HG03108 (cell line): Measurements from ENCODE around the gene PRR14L.
"Not testable (repeated sequence)": the region's sequence is repeated elsewhere in the genome, so short reads cannot be mapped to it uniquely, and the experiment has no call there.

Source experiments
- ATAC-seq: cut with Tn5 transposase; IDR thresholded peaks from one replicate; pipeline ENCODE4 v1.9.1; 2021; ENCODE audit warnings: moderate library complexity; ENCODE audit not compliant: unreplicated experiment

PRR14L gene

GRCh38 chr22:31683181-31684105, 66.5 kb downstream of the PRR14L start:
- ATAC-seq = no peak

GRCh38 chr22:31682751-31683150, 67.2 kb downstream of the PRR14L start:
- no peak for ATAC-seq

GRCh38 chr22:31681349-31682345, 68.3 kb downstream of the PRR14L start:
- no peak for ATAC-seq

- ATAC-seq = no peak
Observed at GRCh38 chr22:31680861-31681341, 69.0 kb downstream of the PRR14L start.

GRCh38 chr22:31678748-31679147, 71.2 kb downstream of the PRR14L start:
- no peak for ATAC-seq

GRCh38 chr22:31676700-31677099, 73.2 kb downstream of the PRR14L start:
- ATAC-seq = peak; percentile 91

GRCh38 chr22:31674219-31674618, 75.7 kb downstream of the PRR14L start:
- not testable (repeated sequence) for ATAC-seq

- ATAC-seq = not testable (repeated sequence)
Observed at GRCh38 chr22:31668849-31669248, 81.1 kb downstream of the PRR14L start.

- ATAC-seq = no peak
Observed at GRCh38 chr22:31662668-31663037, 87.3 kb downstream of the PRR14L start.

GRCh38 chr22:31661851-31662667, 87.9 kb downstream of the PRR14L start, which contains the start of gene PISD:
Gene PISD, minus strand, starts transcription at chr22:31662215. Its CDS starts 7 bp downstream, at chr22:31662208.
- peak; percentile 82 for ATAC-seq

- not testable (repeated sequence) for ATAC-seq
Observed at GRCh38 chr22:31660860-31661341, 89.0 kb downstream of the PRR14L start.

- ATAC-seq = no peak
Observed at GRCh38 chr22:31659246-31659645, 90.7 kb downstream of the PRR14L start.

- ATAC-seq = no peak
Observed at GRCh38 chr22:31654408-31654807, 95.5 kb downstream of the PRR14L start.

- no peak for ATAC-seq
Observed at GRCh38 chr22:31653944-31654343, 96.0 kb downstream of the PRR14L start.

- ATAC-seq = no peak
Observed at GRCh38 chr22:31652911-31653684, 96.8 kb downstream of the PRR14L start.

GRCh38 chr22:31652088-31652487, 97.8 kb downstream of the PRR14L start:
- ATAC-seq = no peak

- ATAC-seq = no peak
Observed at GRCh38 chr22:31651664-31652063, 98.3 kb downstream of the PRR14L start.

- ATAC-seq = no peak
Observed at GRCh38 chr22:31650391-31650790, 99.5 kb downstream of the PRR14L start.

GRCh38 chr22:31647523-31648320, 102.2 kb downstream of the PRR14L start:
- no peak for ATAC-seq
